ENCODE data around the gene RPL21.

Gene RPL21

GRCh38 chr13:27258637-27259386 lies 7.5 kb downstream of the RPL21 start:
- DNase-seq: no peak

- DNase-seq: no peak
Observed at GRCh38 chr13:27259831-27260230, 8.5 kb downstream of the RPL21 start.

GRCh38 chr13:27261396-27261795 lies 10.0 kb downstream of the RPL21 start:
- DNase-seq: no peak

- peak; percentile 87 for DNase-seq
Observed at GRCh38 chr13:27263438-27263837, 12.1 kb downstream of the RPL21 start.

DNA sequence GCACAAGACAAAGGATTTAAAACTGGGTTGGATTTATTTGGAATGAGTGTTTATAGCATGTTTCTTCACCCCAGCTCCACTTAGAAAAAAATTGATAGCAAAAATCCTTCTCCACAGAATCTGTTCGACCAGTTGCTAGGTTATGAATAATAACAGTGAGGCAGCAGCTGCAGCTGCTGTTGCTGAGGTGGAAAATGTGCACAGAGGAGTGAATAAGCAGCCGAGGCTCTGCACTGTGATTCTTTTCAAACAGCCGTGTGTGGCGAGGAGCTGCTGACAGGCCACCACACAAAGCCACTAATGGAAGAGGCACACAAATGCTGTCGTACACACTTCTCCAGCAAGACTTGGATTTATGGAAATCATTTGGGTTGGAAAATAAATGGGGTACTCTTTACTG lies 12.8 kb downstream of the RPL21 start:
- DNase-seq: peak; percentile 65

DNA sequence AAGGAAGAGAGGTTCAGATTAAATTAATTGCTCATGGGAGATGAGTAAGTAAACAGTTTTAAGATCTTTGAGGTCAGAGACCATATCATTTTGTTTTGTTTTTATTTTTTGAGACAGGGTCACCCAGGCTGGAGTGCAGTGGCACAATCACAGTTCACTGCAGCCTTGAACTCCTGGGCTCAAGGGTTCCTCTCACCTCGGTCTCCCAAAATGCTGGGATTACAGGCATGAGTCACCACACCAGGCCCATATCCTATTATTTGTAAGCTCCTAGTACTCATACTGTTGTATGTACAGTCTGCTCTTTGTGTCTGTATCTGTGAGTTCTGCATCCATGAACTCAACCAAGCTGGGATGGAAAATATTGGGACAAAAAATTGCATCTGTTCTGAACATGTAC lies 13.3 kb downstream of the RPL21 start:
- peak; percentile 64 for DNase-seq

DNA sequence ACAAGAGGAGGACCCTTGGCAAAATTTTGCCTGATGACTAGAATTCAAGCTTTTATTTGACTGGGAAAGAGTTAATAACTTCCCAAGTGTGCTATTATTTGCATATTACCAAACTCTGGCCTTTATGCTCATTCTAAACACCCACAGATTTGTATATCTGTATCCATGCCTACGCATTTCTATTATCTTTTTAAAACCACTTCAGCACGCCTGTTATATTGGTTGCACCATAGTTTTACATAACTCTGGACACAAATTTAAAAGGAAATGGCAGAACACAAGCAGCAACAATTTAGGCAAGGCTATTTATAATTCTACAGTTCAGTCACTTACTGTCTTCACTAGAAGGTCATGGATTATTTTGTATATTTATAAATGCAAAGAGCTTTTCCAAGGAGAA lies 15.6 kb downstream of the RPL21 start:
- no peak for DNase-seq

DNA sequence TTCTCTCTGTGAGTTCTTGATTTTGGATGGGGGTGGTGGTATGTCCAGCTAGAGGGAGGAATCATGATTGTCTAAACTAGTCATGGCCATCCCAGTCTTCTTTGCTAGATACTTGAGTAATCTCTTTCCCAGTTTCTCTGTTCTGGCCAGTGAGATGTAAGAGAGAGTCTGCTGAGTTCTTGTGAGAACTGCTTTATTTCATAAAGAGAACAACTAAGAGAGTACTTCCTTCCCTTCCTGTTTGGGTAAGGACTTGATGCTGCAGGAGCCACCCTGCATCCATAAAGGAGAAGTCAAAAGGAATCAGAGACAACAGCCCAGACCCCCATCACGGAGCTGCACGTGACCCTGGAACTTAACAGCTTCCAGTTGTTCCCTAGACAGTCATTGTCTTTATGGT lies 16.2 kb downstream of the RPL21 start:
- DNase-seq: no peak

DNA sequence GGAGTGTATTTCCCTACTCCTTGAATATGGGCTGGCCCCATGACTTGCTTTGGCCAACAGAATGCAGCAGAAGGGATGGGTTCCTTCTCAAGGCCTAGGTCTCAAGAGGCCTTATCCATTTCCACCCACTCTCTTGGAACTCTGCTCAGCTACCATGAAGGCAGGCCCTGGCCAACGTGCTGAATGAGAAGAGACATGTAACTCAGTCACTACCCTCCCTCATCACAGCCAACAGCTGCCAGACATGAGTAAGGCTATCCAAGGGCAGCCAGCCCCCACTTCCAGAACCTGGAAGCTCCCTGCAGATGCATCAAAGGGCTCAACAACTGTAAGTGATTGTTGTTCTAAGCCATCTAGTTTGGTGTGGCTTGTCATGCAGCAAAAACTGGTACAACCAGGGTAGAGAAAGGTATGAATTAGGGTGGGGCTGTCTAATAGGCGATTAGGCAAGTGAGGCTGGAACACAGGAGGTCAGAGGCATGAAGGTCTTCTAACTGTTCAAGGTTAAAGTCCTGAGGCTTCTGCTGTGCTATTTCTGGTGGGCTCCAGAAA lies 17.8 kb downstream of the RPL21 start:
- no peak for DNase-seq

- DNase-seq: peak; percentile 91
Observed at GRCh38 chr13:27270594-27271520, 19.5 kb downstream of the RPL21 start, which contains the start of gene RASL11A. TSS of gene RASL11A (plus strand) at chr13:27270830. CDS start at chr13:27270945, 115 bp downstream.

DNA sequence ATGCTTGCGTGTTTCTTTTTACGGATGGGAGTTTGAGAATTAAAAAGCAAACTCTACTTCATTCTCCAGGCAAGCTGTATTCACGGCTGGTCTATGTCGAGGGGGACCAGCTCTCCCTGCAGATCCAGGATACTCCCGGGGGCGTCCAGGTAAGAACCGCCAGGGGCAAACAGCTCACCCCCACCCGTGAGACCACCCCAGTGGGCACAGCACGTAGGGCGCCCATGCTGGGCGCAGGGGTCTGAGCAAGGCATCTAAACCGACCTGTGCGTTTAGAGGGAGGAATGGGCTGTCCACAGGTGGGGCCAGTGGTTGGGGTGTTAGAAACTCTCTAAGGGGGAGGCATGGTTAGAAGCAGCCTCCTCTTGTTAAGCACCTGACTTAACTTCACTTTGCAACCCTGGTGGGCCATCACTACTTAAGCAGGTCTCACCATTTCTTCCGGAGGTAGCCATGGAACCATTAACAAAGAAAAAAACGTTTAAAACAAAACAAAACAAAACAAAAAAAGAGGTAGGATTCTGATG lies 20.3 kb downstream of the RPL21 start:
- no peak for DNase-seq

DNA sequence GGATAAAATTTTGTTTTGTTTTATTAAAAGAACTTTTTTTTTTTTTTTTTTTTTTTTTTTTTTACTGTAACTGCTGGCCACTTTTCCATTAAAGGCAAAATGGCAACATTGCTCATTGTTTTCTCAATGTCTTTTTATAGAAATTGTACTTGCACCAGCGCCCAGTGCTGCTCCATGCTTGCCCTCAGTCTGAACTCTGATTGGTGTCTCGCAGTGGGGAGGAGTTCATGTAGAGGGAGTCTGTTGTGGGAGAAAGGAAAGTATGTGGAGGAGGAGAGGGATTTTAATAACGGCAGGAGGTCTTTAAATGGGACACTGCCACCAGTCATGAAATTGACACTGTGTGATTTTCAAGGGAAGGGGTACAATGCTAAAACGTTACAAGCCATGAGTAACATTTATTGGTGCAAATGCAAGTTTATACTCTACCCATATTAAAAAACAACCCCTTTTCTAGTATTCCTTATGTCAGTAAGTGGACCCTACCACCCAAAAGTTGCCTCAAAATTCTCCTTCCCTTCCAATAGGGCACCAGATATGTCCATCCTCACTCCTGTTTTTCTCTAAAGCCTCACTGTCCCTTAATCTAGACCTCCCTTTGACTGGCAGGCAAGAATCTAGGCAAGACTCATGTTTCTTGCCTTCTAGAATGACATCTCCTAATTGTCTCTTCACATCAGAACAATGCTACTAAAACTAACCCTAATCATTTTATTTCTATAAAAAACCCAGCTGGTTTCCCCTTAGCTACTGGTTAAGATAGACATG lies 22.5 kb downstream of the RPL21 start:
- no peak for DNase-seq

DNA sequence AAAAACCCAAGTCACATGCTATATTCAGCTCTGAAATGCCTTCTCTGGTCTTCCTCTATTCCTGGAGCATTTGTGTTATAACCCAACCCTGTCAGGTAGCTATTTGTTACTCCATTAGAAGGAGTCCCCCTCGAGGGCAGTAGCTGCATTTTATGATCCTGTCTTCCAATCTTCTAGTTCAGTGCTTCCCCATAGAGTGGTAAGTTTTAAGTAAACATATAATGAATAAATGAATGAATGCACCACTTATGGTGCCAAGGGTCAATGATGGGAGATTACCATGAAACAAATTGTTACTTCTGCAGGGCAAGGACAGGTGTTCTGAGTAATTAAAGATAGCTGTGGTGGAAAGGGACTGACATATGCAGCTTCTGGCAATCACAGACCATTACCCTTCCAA lies 23.3 kb downstream of the RPL21 start:
- no peak for DNase-seq

DNA sequence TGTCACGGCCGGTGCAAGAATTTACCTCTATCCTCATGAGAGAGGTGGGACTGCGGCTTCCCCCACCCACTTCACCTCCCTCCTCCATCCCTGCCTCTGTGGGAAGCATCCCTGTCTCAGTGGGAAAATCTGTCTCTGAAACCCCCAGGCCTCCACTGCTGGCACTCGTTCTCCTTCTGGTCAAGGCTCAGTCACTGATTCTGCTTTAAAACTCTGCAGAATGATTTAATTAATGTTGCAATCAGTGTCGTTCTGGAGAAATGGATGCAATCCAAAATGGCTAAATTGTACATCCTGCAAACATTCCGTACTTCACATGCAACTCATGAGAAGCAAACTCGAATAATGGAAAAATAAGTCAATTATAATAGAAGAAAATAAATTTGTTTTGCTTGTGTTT lies 24.8 kb downstream of the RPL21 start:
- no peak for DNase-seq

GRCh38 chr13:27279506-27279905 lies 28.1 kb downstream of the RPL21 start:
- no peak for DNase-seq

DNA sequence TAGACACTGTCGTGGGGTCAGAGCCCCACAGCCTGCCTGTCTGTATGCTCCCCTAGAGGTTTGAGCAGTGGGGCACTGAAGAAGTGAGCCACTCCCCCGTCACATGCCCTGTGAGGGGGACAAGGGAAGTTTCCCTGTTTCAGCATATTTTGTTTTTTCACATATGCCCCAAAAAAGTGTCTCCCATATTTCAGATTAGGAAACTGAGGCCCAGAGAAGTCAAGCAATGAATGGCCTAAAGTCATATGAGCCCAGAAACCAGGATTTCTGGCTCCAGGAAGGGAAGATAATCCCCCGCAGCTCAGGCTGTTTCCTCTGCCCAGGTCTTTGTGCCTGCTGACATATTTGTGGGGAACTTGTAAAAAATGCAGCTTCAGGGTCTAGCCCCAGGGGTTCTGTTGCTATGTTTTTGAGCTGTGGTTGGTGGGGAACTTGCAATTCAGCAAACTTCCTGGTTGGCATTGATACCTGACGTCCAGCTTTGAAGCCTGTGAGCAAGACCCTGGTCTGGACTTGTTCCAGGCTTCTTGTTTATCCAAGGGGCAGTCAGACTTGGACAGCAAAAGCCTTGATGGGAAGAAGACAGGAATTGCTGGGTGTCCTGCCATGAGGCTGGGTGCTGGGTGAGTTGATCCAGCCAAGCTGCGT lies 28.8 kb downstream of the RPL21 start:
- DNase-seq: no peak

DNA sequence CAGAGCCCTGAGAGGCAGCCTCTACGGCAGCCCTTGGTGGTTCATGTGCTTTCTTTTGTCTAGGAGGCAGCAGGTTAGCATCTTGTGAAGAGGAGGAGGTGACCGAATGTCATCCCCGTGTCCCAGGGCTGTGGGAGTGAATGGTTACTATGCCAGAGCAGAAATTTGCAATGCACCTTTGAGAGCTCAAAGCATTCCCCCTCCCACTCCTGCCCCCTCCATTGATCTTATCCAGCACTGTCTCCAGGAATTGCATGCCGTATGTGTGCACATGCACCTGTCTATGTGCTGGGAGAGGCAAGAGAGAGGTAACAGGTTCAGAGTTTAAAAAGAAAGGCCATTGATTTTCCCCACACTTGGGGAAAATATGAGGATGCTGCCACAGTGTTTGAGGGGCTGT lies 29.5 kb downstream of the RPL21 start:
- DNase-seq: no peak

DNA sequence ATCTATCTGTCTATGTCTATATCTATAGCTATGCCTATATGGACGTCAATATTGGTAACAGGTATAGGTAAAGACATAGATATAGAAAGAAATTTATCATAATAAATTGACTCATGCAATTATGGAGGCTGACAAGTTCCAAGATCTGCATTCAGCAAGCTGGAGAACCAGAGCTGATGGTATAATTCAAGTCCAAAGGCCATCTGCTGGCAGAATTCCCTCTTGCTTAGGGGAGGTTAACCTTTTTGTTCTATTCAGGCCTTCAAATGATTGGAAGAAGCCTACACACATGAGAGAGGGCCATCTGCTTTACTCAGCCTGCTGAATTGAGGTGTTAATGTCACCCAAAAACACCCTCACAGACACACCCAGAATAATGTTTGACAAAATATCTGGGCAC lies 30.1 kb downstream of the RPL21 start:
- no peak for DNase-seq

- DNase-seq: peak; percentile 60
Observed at GRCh38 chr13:27283906-27284493, 32.6 kb downstream of the RPL21 start.

DNA sequence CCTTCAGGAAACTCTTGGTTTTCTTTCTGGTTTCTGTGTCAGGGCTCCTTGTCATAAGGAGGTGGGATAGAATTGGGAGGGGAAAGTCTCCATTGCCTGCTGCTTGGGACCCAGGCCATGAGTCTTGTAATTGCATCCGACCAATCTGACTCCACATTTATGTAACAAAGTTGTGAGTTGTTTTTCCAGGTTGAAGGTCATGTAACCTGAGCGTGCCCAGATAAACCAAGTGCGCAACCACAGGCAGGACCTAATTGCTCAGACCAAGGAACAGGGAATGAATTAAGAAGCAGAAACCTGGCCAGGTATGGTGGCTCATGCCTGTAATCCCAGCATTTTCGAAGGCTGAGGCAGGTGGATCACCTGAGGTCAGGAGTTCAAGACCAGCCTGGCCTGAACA lies 37.0 kb downstream of the RPL21 start:
- DNase-seq: no peak

GRCh38 chr13:27289011-27289665 lies 37.8 kb downstream of the RPL21 start:
- DNase-seq: no peak
